ENCODE data around the gene ZNF362.

DNA sequence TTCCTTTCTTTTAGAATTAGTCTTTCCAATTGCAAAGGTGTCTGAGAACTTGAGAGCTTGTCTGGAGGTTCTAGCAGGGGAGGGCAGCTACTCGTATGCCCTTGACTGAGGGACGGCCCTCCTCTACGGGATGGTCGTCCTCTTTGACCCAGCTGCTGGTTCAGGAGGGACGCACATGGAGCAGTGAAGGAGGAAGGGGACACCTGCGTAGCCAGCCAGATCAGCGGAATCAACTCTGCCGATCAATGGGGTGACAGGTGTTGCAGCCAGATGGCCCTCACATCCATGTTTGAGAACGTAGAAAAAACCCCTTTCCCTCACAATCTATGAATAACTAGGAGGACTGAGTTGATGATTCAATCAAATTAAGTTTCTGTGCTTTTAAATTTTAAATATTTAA lies 80.3 kb downstream of the ZNF362 start:
- TF ChIP-seq, protein P1, sequence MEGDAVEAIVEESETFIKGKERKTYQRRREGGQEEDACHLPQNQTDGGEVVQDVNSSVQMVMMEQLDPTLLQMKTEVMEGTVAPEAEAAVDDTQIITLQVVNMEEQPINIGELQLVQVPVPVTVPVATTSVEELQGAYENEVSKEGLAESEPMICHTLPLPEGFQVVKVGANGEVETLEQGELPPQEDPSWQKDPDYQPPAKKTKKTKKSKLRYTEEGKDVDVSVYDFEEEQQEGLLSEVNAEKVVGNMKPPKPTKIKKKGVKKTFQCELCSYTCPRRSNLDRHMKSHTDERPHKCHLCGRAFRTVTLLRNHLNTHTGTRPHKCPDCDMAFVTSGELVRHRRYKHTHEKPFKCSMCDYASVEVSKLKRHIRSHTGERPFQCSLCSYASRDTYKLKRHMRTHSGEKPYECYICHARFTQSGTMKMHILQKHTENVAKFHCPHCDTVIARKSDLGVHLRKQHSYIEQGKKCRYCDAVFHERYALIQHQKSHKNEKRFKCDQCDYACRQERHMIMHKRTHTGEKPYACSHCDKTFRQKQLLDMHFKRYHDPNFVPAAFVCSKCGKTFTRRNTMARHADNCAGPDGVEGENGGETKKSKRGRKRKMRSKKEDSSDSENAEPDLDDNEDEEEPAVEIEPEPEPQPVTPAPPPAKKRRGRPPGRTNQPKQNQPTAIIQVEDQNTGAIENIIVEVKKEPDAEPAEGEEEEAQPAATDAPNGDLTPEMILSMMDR (conservative IDR thresholded peaks at IDR 0.05; ENCODE audit: low read depth, low read length), result no peak
- no peak for TF ChIP-seq EZH2 (IDR thresholded peaks at IDR 0.05; ENCODE audit: low read length, unreplicated experiment)
